Measurements from ENCODE around the gene KIAA0040.
"Not testable (repeated sequence)": the region's sequence is repeated elsewhere in the genome, so short reads cannot be mapped to it uniquely, and the experiment has no call there.

KIAA0040 gene

GRCh38 chr1:175116903-175117302, 75.7 kb downstream of the KIAA0040 start:
- Mint-ChIP-seq H3K36me3 (ENCODE audit: insufficient read depth) (peaks cover 7% of the 10 kb centered on the region), H3K27ac (no peak overlapping the region), H3K4me3 (no peak overlapping the region), H3K27me3 (peaks cover 30 to 40% of the 10 kb centered on the region in 2 donors), H3K9me3 (peaks cover 0 to 4% of the 10 kb centered on the region in 2 donors), H3K4me1 (ENCODE audit: low read depth in 2 of 2) (peaks cover 0 to 4% of the 10 kb centered on the region in 2 donors)
- DNase-seq: no peak
- no peak for ATAC-seq (replicated peaks)

- Mint-ChIP-seq H3K4me1 (ENCODE audit: low read depth in 2 of 2) (peaks cover 0 to 4% of the 10 kb centered on the region in 2 donors), H3K4me3 (no peak overlapping the region), H3K27ac (no peak overlapping the region), H3K36me3 (ENCODE audit: insufficient read depth) (peaks cover 7% of the 10 kb centered on the region), H3K9me3 (peaks cover 0 to 4% of the 10 kb centered on the region in 2 donors), H3K27me3 (peaks cover 30 to 46% of the 10 kb centered on the region in 2 donors)
- DNase-seq: no peak
- ATAC-seq (replicated peaks): no peak
These were observed 76.3 kb downstream of the KIAA0040 start for GRCh38 chr1:175116210-175116798.

GRCh38 chr1:175114996-175115395, 77.6 kb downstream of the KIAA0040 start:
- peaks cover 30 to 46% of the 10 kb centered on the region in 2 donors for H3K27me3 Mint-ChIP-seq
- H3K27ac Mint-ChIP-seq: no peak overlapping the region
- H3K9me3 Mint-ChIP-seq: peaks cover 0 to 4% of the 10 kb centered on the region in 2 donors
- no peak overlapping the region for H3K4me3 Mint-ChIP-seq
- H3K4me1 Mint-ChIP-seq (ENCODE audit: low read depth in 2 of 2): peaks cover 0 to 4% of the 10 kb centered on the region in 2 donors
- H3K36me3 Mint-ChIP-seq (ENCODE audit: insufficient read depth): peaks cover 7% of the 10 kb centered on the region
- ATAC-seq (replicated peaks): no peak
- DNase-seq: no peak

- ATAC-seq (replicated peaks); H3K4me1 Mint-ChIP-seq (ENCODE audit: low read depth in 2 of 2); H3K27ac Mint-ChIP-seq; H3K4me3 Mint-ChIP-seq; H3K36me3 Mint-ChIP-seq (ENCODE audit: insufficient read depth); DNase-seq; H3K9me3 Mint-ChIP-seq: not testable (repeated sequence)
- H3K27me3 Mint-ChIP-seq: peaks cover 16 to 33% of the 10 kb centered on the region in 2 donors
These were observed 84.2 kb downstream of the KIAA0040 start for GRCh38 chr1:175108331-175108820.

Data from effector memory CD8-positive, alpha-beta T cell (primary cell).